ENCODE measurements around the gene MLPH.

GRCh38 chr2:237440819-237441281, 46.2 kb upstream of the MLPH start:
- TF ChIP-seq EZH2phosphoT487 (IDR thresholded peaks at IDR 0.05; ENCODE audit: insufficient read depth, low read depth) (no peak), EZH2 (IDR thresholded peaks at IDR 0.05; ENCODE audit: insufficient read depth, poor library complexity, severe bottlenecking) (no peak)

Data from GM23248 (cell line).